ENCODE data around the gene DUOXA2.
A peak's percentile ranks its signal among the peaks of the same experiment; 100 is the strongest.
"Not testable (repeated sequence)": the region's sequence is repeated elsewhere in the genome, so short reads cannot be mapped to it uniquely, and the experiment has no call there.

The DUOXA2 gene

GRCh38 chr15:45114076-45114750 is at the start of gene DUOXA2, which contains the start of gene DUOX2:
Gene DUOXA2 (plus strand): TSS chr15:45114326. CDS start chr15:45114606, 280 bp downstream.
Gene DUOX2 (minus strand): TSS chr15:45114172. CDS start chr15:45113411, 761 bp downstream.
- H3K27ac ChIP-seq, result no peak within 1 kb of the TSS
- H3K9ac ChIP-seq (ENCODE audit: insufficient read length), result no peak within 1 kb of the TSS
- TF ChIP-seq FOXP2 (optimal IDR thresholded peaks at IDR 0.05; ENCODE audit: control extremely low read depth, extremely low read length, insufficient read depth) (no peak), EZH2 (IDR thresholded peaks at IDR 0.05) (no peak), POLR2AphosphoS5 (IDR thresholded peaks at IDR 0.05; ENCODE audit: borderline replicate concordance, low read depth, low read length) (no peak)
- H3K4me3 ChIP-seq, result peak within 1 kb of the TSS; percentile 76
- DNase-seq (ENCODE audit: low read depth, low spot score), result no peak
- no peaks in the 10 kb centered on the region for H3K36me3 ChIP-seq (ENCODE audit: insufficient read depth, low read length)
- H3K9me3 ChIP-seq (ENCODE audit: low read depth, low read length), result no peaks in the 10 kb centered on the region

- DNase-seq (ENCODE audit: low read depth, low spot score), result no peak
- Histone ChIP-seq H3K27ac (no peak overlapping the region), H3K9ac (ENCODE audit: insufficient read length) (no peak overlapping the region), H3K4me3 (no peak overlapping the region), H3K9me3 (ENCODE audit: low read depth, low read length) (no peaks in the 10 kb centered on the region), H3K36me3 (ENCODE audit: insufficient read depth, low read length) (peaks cover 37% of the 10 kb centered on the region)
- TF ChIP-seq FOXP2 (optimal IDR thresholded peaks at IDR 0.05; ENCODE audit: control extremely low read depth, extremely low read length, insufficient read depth), result no peak
- TF ChIP-seq EZH2 (IDR thresholded peaks at IDR 0.05), result no peak
- TF ChIP-seq POLR2AphosphoS5 (IDR thresholded peaks at IDR 0.05; ENCODE audit: borderline replicate concordance, low read depth, low read length), result no peak
Observed at GRCh38 chr15:45064386-45064785, 49.7 kb upstream of the DUOXA2 start.

GRCh38 chr15:45069942-45070360 is 44.2 kb upstream of the DUOXA2 start:
- H3K9ac ChIP-seq (ENCODE audit: insufficient read length); H3K9me3 ChIP-seq (ENCODE audit: low read depth, low read length); H3K27ac ChIP-seq; DNase-seq (ENCODE audit: low read depth, low spot score); H3K4me3 ChIP-seq: not testable (repeated sequence)
- peaks cover 26% of the 10 kb centered on the region for H3K36me3 ChIP-seq (ENCODE audit: insufficient read depth, low read length)

GRCh38 chr15:45073602-45074001 is 40.5 kb upstream of the DUOXA2 start:
- not testable (repeated sequence) for DNase-seq (ENCODE audit: low read depth, low spot score); H3K9ac ChIP-seq (ENCODE audit: insufficient read length); H3K4me3 ChIP-seq; H3K27ac ChIP-seq; H3K9me3 ChIP-seq (ENCODE audit: low read depth, low read length)
- H3K36me3 ChIP-seq (ENCODE audit: insufficient read depth, low read length), result peaks cover 16% of the 10 kb centered on the region

- H3K36me3 ChIP-seq (ENCODE audit: insufficient read depth, low read length); H3K4me3 ChIP-seq; H3K27ac ChIP-seq; H3K9me3 ChIP-seq (ENCODE audit: low read depth, low read length); DNase-seq (ENCODE audit: low read depth, low spot score); H3K9ac ChIP-seq (ENCODE audit: insufficient read length): not testable (repeated sequence)
Observed at GRCh38 chr15:45075440-45076320, 38.4 kb upstream of the DUOXA2 start.

- not testable (repeated sequence) for H3K36me3 ChIP-seq (ENCODE audit: insufficient read depth, low read length); H3K9ac ChIP-seq (ENCODE audit: insufficient read length); H3K9me3 ChIP-seq (ENCODE audit: low read depth, low read length); H3K4me3 ChIP-seq; H3K27ac ChIP-seq; DNase-seq (ENCODE audit: low read depth, low spot score)
Observed at GRCh38 chr15:45077391-45077790, 36.7 kb upstream of the DUOXA2 start.

- H3K4me3 ChIP-seq; DNase-seq (ENCODE audit: low read depth, low spot score); H3K9me3 ChIP-seq (ENCODE audit: low read depth, low read length); H3K9ac ChIP-seq (ENCODE audit: insufficient read length); H3K27ac ChIP-seq; H3K36me3 ChIP-seq (ENCODE audit: insufficient read depth, low read length): not testable (repeated sequence)
Observed at GRCh38 chr15:45079201-45079600, 34.9 kb upstream of the DUOXA2 start.

- H3K9ac ChIP-seq (ENCODE audit: insufficient read length); H3K4me3 ChIP-seq; DNase-seq (ENCODE audit: low read depth, low spot score); H3K27ac ChIP-seq; H3K36me3 ChIP-seq (ENCODE audit: insufficient read depth, low read length); H3K9me3 ChIP-seq (ENCODE audit: low read depth, low read length): not testable (repeated sequence)
Observed at GRCh38 chr15:45079628-45080246, 34.4 kb upstream of the DUOXA2 start.

GRCh38 chr15:45080593-45080992 is 33.5 kb upstream of the DUOXA2 start:
- H3K36me3 ChIP-seq (ENCODE audit: insufficient read depth, low read length); H3K9me3 ChIP-seq (ENCODE audit: low read depth, low read length); H3K9ac ChIP-seq (ENCODE audit: insufficient read length); H3K4me3 ChIP-seq; DNase-seq (ENCODE audit: low read depth, low spot score); H3K27ac ChIP-seq: not testable (repeated sequence)

- not testable (repeated sequence) for DNase-seq (ENCODE audit: low read depth, low spot score); H3K4me3 ChIP-seq; H3K36me3 ChIP-seq (ENCODE audit: insufficient read depth, low read length); H3K9me3 ChIP-seq (ENCODE audit: low read depth, low read length); H3K9ac ChIP-seq (ENCODE audit: insufficient read length); H3K27ac ChIP-seq
Observed at GRCh38 chr15:45082412-45082811, 31.7 kb upstream of the DUOXA2 start.
